IMR-90 (cell line): ENCODE results near the gene GPR27. TPM values are rescaled to one million over a fixed set of nuclear protein-coding genes. Genes with fewer than 3 reads are reported as not detected.

Source experiments
- ATAC-seq: fragments of 200-7000 bp; cut with Tn5 transposase; 2 replicates; pipeline ENCODE4 v1.9.1; 2020; ENCODE audit warnings: low read depth, mild to moderate bottlenecking, moderate library complexity
- BruUV-seq: library from RNA; stranded (reverse); fragments of 400-500 nt; replicated peaks from 2 replicates; lab custom pipeline; 2021; lab: Mats Ljungman, UMichigan
- CTCF ChIA-PET: fragments of 300-600 bp; formaldehyde crosslinking; extraction: SDS; loops from one replicate; lab custom pipeline; 2021; ENCODE audit warnings: antibody characterized with exemption; lab: Yijun Ruan, JAX
- POLR2A ChIA-PET: fragments of 300-600 bp; sonication (Branson Sonifier 250); formaldehyde crosslinking; loops from one replicate; lab custom pipeline; 2022; ENCODE audit warnings: antibody characterized with exemption; ENCODE audit not compliant: unreplicated experiment; lab: Charles Lee
- DNase-seq: peaks from one replicate; pipeline ENCODE4 v3.0.0; 2013
- H2AFZ ChIP-seq: replicated peaks from 2 replicates; pipeline ENCODE3; 2013; ENCODE audit warnings: low read length, mild to moderate bottlenecking; ENCODE audit not compliant: poor library complexity
- H2AK5ac ChIP-seq: 2 replicates; pipeline ENCODE4 v1.6.1; 2013; ENCODE audit warnings: low read depth, low read length, inconsistent platforms
- H2AK9ac ChIP-seq: replicated peaks from 2 replicates; pipeline ENCODE3; 2013; ENCODE audit warnings: mild to moderate bottlenecking, low read depth, low read length, moderate library complexity; ENCODE audit not compliant: poor library complexity
- H2BK120ac ChIP-seq: 2 replicates; pipeline ENCODE4 v1.6.1; 2013; ENCODE audit warnings: low read depth, low read length, inconsistent platforms
- H2BK15ac ChIP-seq: 3 replicates; pipeline ENCODE4 v1.6.1; 2013; ENCODE audit warnings: low read depth, low read length, inconsistent platforms
- H2BK20ac ChIP-seq: 2 replicates; pipeline ENCODE4 v1.6.1; 2013; ENCODE audit warnings: low read depth, mild to moderate bottlenecking, inconsistent platforms, low read length, moderate library complexity
- H2BK5ac ChIP-seq: 2 replicates; pipeline ENCODE4 v1.6.1; 2013; ENCODE audit warnings: mild to moderate bottlenecking, low read depth, low read length, inconsistent platforms; ENCODE audit not compliant: poor library complexity, severe bottlenecking
- H3K14ac ChIP-seq: replicated peaks from 2 replicates; pipeline ENCODE4 v1.6.1; 2013; ENCODE audit warnings: low read depth, low read length, inconsistent platforms
- H3K18ac ChIP-seq: 2 replicates; pipeline ENCODE4 v1.6.1; 2013; ENCODE audit warnings: low read depth, low read length, control low read depth
- H3K23ac ChIP-seq: 2 replicates; pipeline ENCODE4 v1.6.1; 2013; ENCODE audit warnings: low read depth, low read length, inconsistent platforms
- H3K27ac ChIP-seq: 2 replicates; pipeline ENCODE4 v1.5.1; 2013; ENCODE audit warnings: mild to moderate bottlenecking, control low read depth, low read length; ENCODE audit not compliant: insufficient read depth
- H3K27me3 ChIP-seq: 2 replicates; pipeline ENCODE4 v1.6.1; 2013; ENCODE audit warnings: low read length; ENCODE audit not compliant: control insufficient read depth, insufficient read depth
- H3K36me3 ChIP-seq: 2 replicates; pipeline ENCODE4 v1.6.1; 2013; ENCODE audit warnings: low read length, mixed read lengths; ENCODE audit not compliant: control insufficient read depth, insufficient read depth
- H3K4ac ChIP-seq: 2 replicates; pipeline ENCODE4 v1.6.1; 2013; ENCODE audit warnings: low read depth, low read length, inconsistent platforms
- H3K4me1 ChIP-seq: 2 replicates; pipeline ENCODE4 v1.6.1; 2013; ENCODE audit warnings: low read length, mixed read lengths; ENCODE audit not compliant: control insufficient read depth, insufficient read depth
- H3K4me2 ChIP-seq: 2 replicates; pipeline ENCODE4 v1.6.1; 2013; ENCODE audit warnings: low read depth, mild to moderate bottlenecking, control low read depth, low read length, moderate library complexity
- H3K4me3 ChIP-seq: 2 replicates; pipeline ENCODE4 v1.5.1; 2013; ENCODE audit warnings: low read depth, mild to moderate bottlenecking, control low read depth, low read length, moderate library complexity; ENCODE audit not compliant: insufficient read depth
- H3K56ac ChIP-seq: 2 replicates; pipeline ENCODE4 v1.6.1; 2013; ENCODE audit warnings: low read length, inconsistent platforms; ENCODE audit not compliant: insufficient read depth; ENCODE audit errors: extremely low read depth
- H3K79me1 ChIP-seq, 2 experiments: 2 replicates each; pipeline ENCODE4 v1.6.1; 2013; ENCODE audit warnings: low read length in 2 of 2, inconsistent platforms in 1 of 2, low read depth in 1 of 2
- H3K9ac ChIP-seq: 2 replicates; pipeline ENCODE4 v1.6.1; 2013; ENCODE audit warnings: low read depth, low read length, control low read depth
- H3K9me1 ChIP-seq: 2 replicates; pipeline ENCODE4 v1.6.1; 2013; ENCODE audit warnings: low read length, inconsistent platforms; ENCODE audit not compliant: insufficient read depth
- H3K9me3 ChIP-seq: 2 replicates; pipeline ENCODE4 v1.6.1; 2013; ENCODE audit warnings: low read length; ENCODE audit not compliant: control insufficient read depth, insufficient read depth
- H4K20me1 ChIP-seq: 2 replicates; pipeline ENCODE4 v1.6.1; 2013; ENCODE audit warnings: low read length, inconsistent platforms; ENCODE audit not compliant: insufficient read depth
- H4K5ac ChIP-seq: 2 replicates; pipeline ENCODE4 v1.6.1; 2013; ENCODE audit warnings: mild to moderate bottlenecking, low read depth, low read length, control low read depth
- H4K8ac ChIP-seq, 2 experiments: 2 replicates each; pipeline ENCODE4 v1.6.1; 2013; ENCODE audit warnings: low read depth in 2 of 2, low read length in 2 of 2, control low read depth in 1 of 2, inconsistent platforms in 1 of 2
- H4K91ac ChIP-seq: 2 replicates; pipeline ENCODE4 v1.6.1; 2013; ENCODE audit warnings: low read depth, low read length, inconsistent platforms; ENCODE audit not compliant: insufficient read depth
- CEBPB ChIP-seq: IDR thresholded peaks from 2 replicates; pipeline ENCODE4 v1.6.1; 2012; ENCODE audit warnings: low read depth, low read length, improper control_type of control experiment
- CHD1 ChIP-seq: IDR thresholded peaks from 2 replicates; pipeline ENCODE4 v1.6.1; 2012; ENCODE audit warnings: low read depth, low read length, improper control_type of control experiment
- FOS ChIP-seq: fragments of 150-350 bp; IDR thresholded peaks from 2 replicates; pipeline ENCODE4 v1.6.1; 2016; ENCODE audit warnings: low read depth, low read length
- MAFK ChIP-seq: IDR thresholded peaks from 2 replicates; pipeline ENCODE4 v1.6.1; 2012; ENCODE audit warnings: low read depth, low read length, improper control_type of control experiment
- MXI1 ChIP-seq: IDR thresholded peaks from 2 replicates; pipeline ENCODE4 v1.6.1; 2012; ENCODE audit warnings: low read depth, mild to moderate bottlenecking, low read length, moderate library complexity, borderline replicate concordance
- NFE2L2 ChIP-seq: fragments of 150-350 bp; IDR thresholded peaks from 2 replicates; pipeline ENCODE4 v1.6.1; 2016; ENCODE audit warnings: low read depth, mild to moderate bottlenecking, low read length
- POLR2A ChIP-seq: IDR thresholded peaks from 2 replicates; pipeline ENCODE4 v1.6.1; 2012; ENCODE audit warnings: mild to moderate bottlenecking, low read depth, low read length
- RAD21 ChIP-seq: IDR thresholded peaks from 2 replicates; pipeline ENCODE4 v1.6.1; 2012; ENCODE audit warnings: low read length, improper control_type of control experiment
- RCOR1 ChIP-seq: IDR thresholded peaks from 2 replicates; pipeline ENCODE4 v1.6.1; 2012; ENCODE audit warnings: mild to moderate bottlenecking, low read length, improper control_type of control experiment; ENCODE audit not compliant: insufficient replicate concordance
- WGBS, 2 experiments: methylation state at CpG; one replicate each; pipeline versions ENCODE4 v1.1.5 to v1.1.7; 2013; ENCODE audit warnings: missing lambda C conversion rate in 2 of 2; ENCODE audit not compliant: insufficient read length in 1 of 2; ENCODE audit errors: extremely low coverage in 2 of 2; 5-methylcytosine and 5-hydroxymethylcytosine counted together
- dilution Hi-C: fragments of 300-500 bp; cut with HindIII; formaldehyde crosslinking; loops from one replicate; pipeline ENCODE4 v1.14.3; 2018; ENCODE audit warnings: low sequenced_read_pairs; ENCODE audit not compliant: unreplicated experiment
- in situ Hi-C: fragments of 300-500 bp; cut with MboI; formaldehyde crosslinking; loops from 3 replicates; pipeline ENCODE4 v1.14.3; 2019; ENCODE audit warnings: low sequenced_read_pairs, inconsistent platforms, mixed read lengths
- intact Hi-C: fragments of 100-400 bp; cut with micrococcal nuclease; formaldehyde crosslinking; loops from 2 replicates; pipeline ENCODE4 v1.10.0; 2022
- polyA plus RNA-seq, 3 experiments: library from polyadenylated mRNA; depleted of rRNA; stranded (reverse); fragments of >200 nt; gene quantifications; 2 replicates each; pipeline ENCODE4 v1.2.3, GENCODE V29; 2012; ENCODE audit warnings: low replicate concordance in 1 of 3
- total RNA-seq: library from RNA; depleted of rRNA; stranded (reverse); fragments of >200 nt; gene quantifications from 2 replicates; pipeline ENCODE4 v1.2.3, GENCODE V29; 2012
- TF ChIP-seq, protein P1 (sequence below): conservative IDR thresholded peaks from 2 replicates; pipeline ENCODE4 v1.5.1; 2012; ENCODE audit warnings: mild to moderate bottlenecking, low read depth, low read length, improper control_type of control experiment

Gene GPR27
- total and polyA plus RNA-seq, 2 of the 4 experiments (the other 2 are of a cell fraction): not detected

DNA sequence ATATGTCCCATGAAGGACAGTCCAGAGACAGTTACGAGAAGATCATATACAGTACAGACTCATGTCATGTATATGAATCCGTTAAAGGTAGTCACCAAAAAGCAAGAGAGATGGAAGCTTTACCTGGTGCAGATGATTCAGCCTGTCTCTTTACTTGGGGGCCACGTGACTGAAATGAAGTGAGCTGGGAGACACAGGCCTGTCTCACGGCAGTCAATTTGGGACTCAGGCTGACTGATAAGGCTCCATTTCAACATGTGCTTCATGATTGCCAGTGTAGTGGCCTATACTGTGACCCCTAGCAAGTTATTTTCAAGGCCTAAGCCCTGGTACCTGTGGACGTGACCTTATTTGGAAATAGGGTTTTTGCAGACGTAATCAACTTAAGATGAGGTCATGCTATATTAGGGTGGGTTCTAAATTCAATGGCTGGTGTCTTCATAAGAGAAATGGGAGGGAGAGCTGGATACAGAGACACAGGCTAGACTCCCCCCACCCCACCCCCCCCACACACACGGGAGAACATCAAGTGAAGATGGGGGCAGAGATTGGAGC lies 34.3 kb downstream of the GPR27 start:
- Histone ChIP-seq H3K4me1 (no peaks in the 10 kb centered on the region), H3K4me3 (no peak overlapping the region), H3K4me2 (no peak overlapping the region), H3K9me1 (no peaks in the 10 kb centered on the region), H3K27me3 (peaks cover 42% of the 10 kb centered on the region), H2BK15ac (no peak overlapping the region), H2AK9ac (no peak overlapping the region), H3K18ac (no peak overlapping the region), H3K79me1 (no peaks in the 10 kb centered on the region), H3K9me3 (no peaks in the 10 kb centered on the region), H4K20me1 (no peaks in the 10 kb centered on the region), H4K91ac (no peak overlapping the region), H3K4ac (no peak overlapping the region), H4K5ac (no peak overlapping the region), H3K23ac (no peak overlapping the region), H2BK120ac (no peak overlapping the region), H2BK5ac (no peak overlapping the region), H3K56ac (no peak overlapping the region), H3K9ac (no peak overlapping the region), H2AFZ (no peak overlapping the region), H3K27ac (no peak overlapping the region), H2AK5ac (no peak overlapping the region), H3K36me3 (no peaks in the 10 kb centered on the region), H2BK20ac (no peak overlapping the region), H4K8ac (no peak overlapping the region), H3K14ac (no peak overlapping the region)
- intact Hi-C loops (no loop called here), in situ Hi-C loops (no loop called here), dilution Hi-C loops (no loop called here)
- CTCF ChIA-PET: no interaction called here
- POLR2A ChIA-PET: no interaction called here
- 58% methylated on average over 2 of the region's 7 CpGs; no CpG with 5 or more reads in 1 of the 2 experiments for WGBS, 2 experiments
- BruUV-seq: no TSS peak
- TF ChIP-seq POLR2A: no peak
- TF ChIP-seq CEBPB: no peak
- no peak for TF ChIP-seq MXI1
- TF ChIP-seq, protein P1, sequence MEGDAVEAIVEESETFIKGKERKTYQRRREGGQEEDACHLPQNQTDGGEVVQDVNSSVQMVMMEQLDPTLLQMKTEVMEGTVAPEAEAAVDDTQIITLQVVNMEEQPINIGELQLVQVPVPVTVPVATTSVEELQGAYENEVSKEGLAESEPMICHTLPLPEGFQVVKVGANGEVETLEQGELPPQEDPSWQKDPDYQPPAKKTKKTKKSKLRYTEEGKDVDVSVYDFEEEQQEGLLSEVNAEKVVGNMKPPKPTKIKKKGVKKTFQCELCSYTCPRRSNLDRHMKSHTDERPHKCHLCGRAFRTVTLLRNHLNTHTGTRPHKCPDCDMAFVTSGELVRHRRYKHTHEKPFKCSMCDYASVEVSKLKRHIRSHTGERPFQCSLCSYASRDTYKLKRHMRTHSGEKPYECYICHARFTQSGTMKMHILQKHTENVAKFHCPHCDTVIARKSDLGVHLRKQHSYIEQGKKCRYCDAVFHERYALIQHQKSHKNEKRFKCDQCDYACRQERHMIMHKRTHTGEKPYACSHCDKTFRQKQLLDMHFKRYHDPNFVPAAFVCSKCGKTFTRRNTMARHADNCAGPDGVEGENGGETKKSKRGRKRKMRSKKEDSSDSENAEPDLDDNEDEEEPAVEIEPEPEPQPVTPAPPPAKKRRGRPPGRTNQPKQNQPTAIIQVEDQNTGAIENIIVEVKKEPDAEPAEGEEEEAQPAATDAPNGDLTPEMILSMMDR: no peak
- no peak for TF ChIP-seq CHD1
- TF ChIP-seq NFE2L2: no peak
- no peak for TF ChIP-seq FOS
- TF ChIP-seq RAD21: no peak
- no peak for TF ChIP-seq RCOR1
- TF ChIP-seq MAFK: no peak
- DNase-seq: no peak
- ATAC-seq: no peak
